ENCODE data around the gene ANKRD11. TPM values are rescaled to one million over a fixed set of nuclear protein-coding genes. Genes with fewer than 3 reads are reported as not detected.

Gene ANKRD11
- total RNA-seq, 2 donors from 2014 or later = 118 to 159 TPM

DNA sequence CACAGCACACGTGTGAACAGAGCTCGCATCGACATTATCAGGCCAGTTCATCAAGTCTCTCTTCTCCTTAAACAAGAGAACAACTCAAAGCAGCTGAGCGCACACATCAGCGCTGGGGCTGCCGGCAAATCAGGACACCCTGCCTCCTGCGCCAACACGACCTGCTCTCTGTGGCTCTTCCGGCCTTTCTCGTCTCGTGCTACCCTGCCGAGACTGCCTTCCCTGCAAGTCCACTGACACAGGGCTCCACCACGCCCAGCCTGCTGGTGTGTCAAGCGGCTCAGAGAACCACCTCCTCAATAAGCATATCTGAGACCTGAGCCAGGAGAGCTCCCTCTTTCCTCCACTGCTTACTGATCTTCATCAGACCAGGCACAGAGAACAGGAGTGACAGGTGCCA is 176.0 kb downstream of the ANKRD11 start:
- H3K36me3 Mint-ChIP-seq (ENCODE audit: low read depth) = peaks cover 40% of the 10 kb centered on the region
- peaks cover 40% of the 10 kb centered on the region for H3K4me1 Mint-ChIP-seq
- Histone ChIP-seq H3K4me3 (ENCODE audit: low read length) (no peak overlapping the region), H3K4me1 (ENCODE audit: control insufficient read depth, insufficient read depth, low read length) (peaks cover 4% of the 10 kb centered on the region), H3K27me3 (ENCODE audit: control insufficient read depth, insufficient read depth, low read length, poor library complexity, severe bottlenecking) (no peaks in the 10 kb centered on the region), H3K36me3 (ENCODE audit: control insufficient read depth, insufficient read depth, low read length) (peaks cover 43% of the 10 kb centered on the region), H3K27ac (ENCODE audit: low read depth, low read length) (no peak overlapping the region), H3K9me3 (ENCODE audit: control insufficient read depth, low read length) (no peaks in the 10 kb centered on the region), H3K9ac (ENCODE audit: extremely low read depth, low read length, poor library complexity, severe bottlenecking) (no peak overlapping the region)
- peak overlapping the region; percentile 82 for H3K27ac Mint-ChIP-seq
- no peak for DNase-seq
- no peak overlapping the region for H3K4me3 Mint-ChIP-seq
- no peaks in the 10 kb centered on the region for H3K27me3 Mint-ChIP-seq (ENCODE audit: insufficient read depth)
- WGBS, 2 experiments (ENCODE audit: insufficient coverage in 1 of 2, insufficient read length in 1 of 2) = 86% methylated on average over 11 to 14 of the region's 14 CpGs
- no peaks in the 10 kb centered on the region for H3K9me3 Mint-ChIP-seq
- TF ChIP-seq, protein P1, sequence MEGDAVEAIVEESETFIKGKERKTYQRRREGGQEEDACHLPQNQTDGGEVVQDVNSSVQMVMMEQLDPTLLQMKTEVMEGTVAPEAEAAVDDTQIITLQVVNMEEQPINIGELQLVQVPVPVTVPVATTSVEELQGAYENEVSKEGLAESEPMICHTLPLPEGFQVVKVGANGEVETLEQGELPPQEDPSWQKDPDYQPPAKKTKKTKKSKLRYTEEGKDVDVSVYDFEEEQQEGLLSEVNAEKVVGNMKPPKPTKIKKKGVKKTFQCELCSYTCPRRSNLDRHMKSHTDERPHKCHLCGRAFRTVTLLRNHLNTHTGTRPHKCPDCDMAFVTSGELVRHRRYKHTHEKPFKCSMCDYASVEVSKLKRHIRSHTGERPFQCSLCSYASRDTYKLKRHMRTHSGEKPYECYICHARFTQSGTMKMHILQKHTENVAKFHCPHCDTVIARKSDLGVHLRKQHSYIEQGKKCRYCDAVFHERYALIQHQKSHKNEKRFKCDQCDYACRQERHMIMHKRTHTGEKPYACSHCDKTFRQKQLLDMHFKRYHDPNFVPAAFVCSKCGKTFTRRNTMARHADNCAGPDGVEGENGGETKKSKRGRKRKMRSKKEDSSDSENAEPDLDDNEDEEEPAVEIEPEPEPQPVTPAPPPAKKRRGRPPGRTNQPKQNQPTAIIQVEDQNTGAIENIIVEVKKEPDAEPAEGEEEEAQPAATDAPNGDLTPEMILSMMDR (conservative IDR thresholded peaks at IDR 0.05) = no peak

DNA sequence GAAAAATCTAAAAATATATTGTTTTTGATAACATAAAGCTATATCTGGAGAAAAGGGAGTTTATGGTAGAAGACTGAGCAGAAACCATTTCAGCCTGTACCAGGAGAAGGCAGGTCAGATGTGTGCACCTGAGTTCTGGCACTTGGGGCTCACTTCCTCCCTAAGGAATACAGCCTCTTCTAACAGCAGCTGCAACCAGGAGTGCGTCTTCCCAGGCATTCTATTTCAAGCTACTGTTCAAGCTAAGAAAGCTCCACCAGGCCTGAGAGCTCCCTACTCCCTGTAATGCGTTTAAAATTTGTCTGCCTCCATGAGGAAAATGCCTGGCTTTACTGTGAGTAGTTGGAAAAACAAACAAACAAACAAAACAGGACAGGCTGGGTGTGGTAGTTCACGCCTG is 176.8 kb downstream of the ANKRD11 start:
- no peak for DNase-seq

DNA sequence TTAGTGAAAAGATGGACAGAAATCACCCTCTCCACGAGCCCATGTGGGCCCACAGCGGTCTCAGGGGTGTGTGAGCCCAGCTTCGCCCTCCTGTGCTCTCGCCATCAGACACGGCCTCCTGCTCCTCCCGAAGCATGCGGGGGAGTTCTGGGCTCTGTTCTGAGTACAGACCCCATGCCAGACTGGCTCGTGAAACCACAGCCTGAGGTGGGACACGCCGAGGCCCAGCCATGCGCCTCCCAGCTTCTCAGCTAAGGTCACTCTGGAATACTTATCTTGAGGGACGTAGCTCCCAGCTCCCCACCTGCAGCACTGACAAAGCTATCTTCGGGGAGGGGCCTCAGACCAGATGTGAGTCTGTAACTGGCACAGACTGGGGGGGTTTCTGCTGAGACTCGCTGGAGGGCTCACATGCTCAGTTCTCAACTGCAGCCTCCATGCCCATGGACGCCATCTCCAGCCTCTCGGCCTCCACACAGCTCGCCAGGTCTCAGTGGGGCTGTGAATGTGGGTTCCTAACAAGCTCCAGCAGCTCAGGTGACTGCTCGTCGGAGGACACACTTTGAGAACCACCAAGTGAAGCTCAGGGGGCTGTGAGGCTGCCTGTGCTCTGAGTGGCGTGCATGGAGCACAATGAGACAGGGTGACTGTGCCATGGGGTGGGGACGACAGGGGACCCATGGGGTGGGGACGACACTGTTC is 177.6 kb downstream of the ANKRD11 start:
- Histone ChIP-seq H3K27ac (ENCODE audit: low read depth, low read length) (no peak overlapping the region), H3K27me3 (ENCODE audit: control insufficient read depth, insufficient read depth, low read length, poor library complexity, severe bottlenecking) (no peaks in the 10 kb centered on the region), H3K9ac (ENCODE audit: extremely low read depth, low read length, poor library complexity, severe bottlenecking) (no peak overlapping the region), H3K36me3 (ENCODE audit: control insufficient read depth, insufficient read depth, low read length) (peaks cover 46% of the 10 kb centered on the region), H3K4me3 (ENCODE audit: low read length) (no peak overlapping the region), H3K9me3 (ENCODE audit: control insufficient read depth, low read length) (no peaks in the 10 kb centered on the region), H3K4me1 (ENCODE audit: control insufficient read depth, insufficient read depth, low read length) (peaks cover 4% of the 10 kb centered on the region)
- H3K9me3 Mint-ChIP-seq = no peaks in the 10 kb centered on the region
- DNase-seq = no peak
- 94 to 95% methylated on average over 16 to 22 of the region's 22 CpGs for WGBS, 2 experiments (ENCODE audit: insufficient coverage in 1 of 2, insufficient read length in 1 of 2)
- H3K4me1 Mint-ChIP-seq = peaks cover 34% of the 10 kb centered on the region
- no peak overlapping the region for H3K27ac Mint-ChIP-seq
- H3K4me3 Mint-ChIP-seq = no peak overlapping the region
- no peaks in the 10 kb centered on the region for H3K27me3 Mint-ChIP-seq (ENCODE audit: insufficient read depth)
- H3K36me3 Mint-ChIP-seq (ENCODE audit: low read depth) = peaks cover 42% of the 10 kb centered on the region
- TF ChIP-seq, protein P1 (conservative IDR thresholded peaks at IDR 0.05) = no peak

More for the DNA sequence above, 176.8 kb downstream of the ANKRD11 start:
- TF ChIP-seq, protein P1 (conservative IDR thresholded peaks at IDR 0.05) = no peak
- Histone ChIP-seq H3K36me3 (ENCODE audit: control insufficient read depth, insufficient read depth, low read length) (peaks cover 43% of the 10 kb centered on the region), H3K4me1 (ENCODE audit: control insufficient read depth, insufficient read depth, low read length) (peaks cover 4% of the 10 kb centered on the region), H3K27me3 (ENCODE audit: control insufficient read depth, insufficient read depth, low read length, poor library complexity, severe bottlenecking) (no peaks in the 10 kb centered on the region), H3K9ac (ENCODE audit: extremely low read depth, low read length, poor library complexity, severe bottlenecking) (no peak overlapping the region), H3K9me3 (ENCODE audit: control insufficient read depth, low read length) (no peaks in the 10 kb centered on the region), H3K27ac (ENCODE audit: low read depth, low read length) (no peak overlapping the region), H3K4me3 (ENCODE audit: low read length) (no peak overlapping the region)
- Mint-ChIP-seq H3K9me3 (no peaks in the 10 kb centered on the region), H3K36me3 (ENCODE audit: low read depth) (peaks cover 40% of the 10 kb centered on the region), H3K4me3 (no peak overlapping the region), H3K27ac (peak overlapping the region; percentile 58), H3K27me3 (ENCODE audit: insufficient read depth) (no peaks in the 10 kb centered on the region), H3K4me1 (peaks cover 36% of the 10 kb centered on the region)
- WGBS, 2 experiments (ENCODE audit: insufficient coverage in 1 of 2, insufficient read length in 1 of 2) = 87 to 91% methylated on average over 3 of the region's 3 CpGs

All from endodermal cell (in vitro differentiated cells).